ENCODE results near the gene GALNT14. TPM values are rescaled to one million over a fixed set of nuclear protein-coding genes. Genes with fewer than 3 reads are reported as not detected.

GALNT14 gene
- total and polyA plus RNA-seq, 2 of the 13 experiments (the other 11 are each of a cell fraction or from before 2014, with no cell fraction given): not detected

DNA sequence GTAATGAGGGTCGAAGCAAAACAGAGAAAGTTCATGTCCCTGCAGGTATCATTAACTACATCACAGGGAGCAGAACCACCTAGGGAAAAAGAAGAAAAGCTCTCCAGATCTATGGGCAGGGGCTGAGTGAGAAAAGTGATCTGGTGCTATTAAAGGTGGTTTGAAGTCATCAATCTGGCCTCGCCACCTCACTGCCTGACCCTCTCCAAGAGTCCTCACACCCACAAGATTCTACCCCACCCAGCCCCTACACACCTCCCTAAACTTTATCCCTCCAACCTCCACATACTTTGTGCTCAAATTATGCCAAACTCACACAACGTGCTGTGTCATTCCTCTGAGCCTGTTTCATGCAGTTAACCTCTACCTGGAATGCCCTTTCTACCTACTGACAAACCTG lies 2.2 kb downstream of the GALNT14 start:
- no TSS peak for BruUV-seq (replicated peaks)
- Histone ChIP-seq H3K79me2 (ENCODE audit: insufficient read depth, low read length) (no peaks in the 10 kb centered on the region), H3K9me3 (ENCODE audit: low read length) (no peaks in the 10 kb centered on the region), H3K27me3 (ENCODE audit: control insufficient read depth in 1 of 2, insufficient read depth in 2 of 2, low read length in 2 of 2) (peaks cover 3 to 55% of the 10 kb centered on the region in 2 experiments; a peak in 4 of 5 replicates), H4K20me1 (ENCODE audit: insufficient read depth, low read length) (no peaks in the 10 kb centered on the region), H3K36me3 (replicated peaks in 1 of 2; ENCODE audit: control insufficient read depth in 1 of 2, insufficient read depth in 2 of 2, low read length in 2 of 2) (no peaks in the 10 kb centered on the region), H3K9ac (ENCODE audit: insufficient read depth, low read depth, low read length) (no peak overlapping the region), H3K27ac (ENCODE audit: extremely low read length, insufficient read depth, low read length) (no peak overlapping the region), H3K4me2 (ENCODE audit: low read depth, low read length) (no peak overlapping the region), H3K4me1 (ENCODE audit: insufficient read depth, low read length) (no peaks in the 10 kb centered on the region), H2AFZ (ENCODE audit: low read length) (no peak overlapping the region), H3K4me3 (replicated peaks in 1 of 3; ENCODE audit: insufficient read depth in 1 of 3, low read depth in 2 of 3, low read length in 3 of 3) (no peak overlapping the region)
- ChIA-PET POLR2A (no interaction called here), CTCF (ENCODE audit: low intra/inter-chr PET ratio, low total read pairs) (no interaction called here)
- ATAC-seq: no peak
- intact Hi-C loops (cut with micrococcal nuclease; ENCODE audit: unreplicated experiment) (no loop called here), in situ Hi-C loops (cut with HindIII; ENCODE audit: extremely low pct_ligation_motif_present, low pct_unique_long_range_greater_than_20kb) (no loop called here)
- no peak for TF ChIP-seq ZNF101 (CRISPR knock-in tag; IDR thresholded peaks at IDR 0.05; ENCODE audit: borderline replicate concordance, low read depth)
- TF ChIP-seq ZNF468 (CRISPR knock-in tag; IDR thresholded peaks at IDR 0.05): no peak
- no peak for TF ChIP-seq NFE2L1 (CRISPR knock-in tag; IDR thresholded peaks at IDR 0.05; ENCODE audit: borderline replicate concordance)
- no peak for TF ChIP-seq ZFP36L1 (CRISPR knock-in tag; IDR thresholded peaks at IDR 0.05)
- no peak for TF ChIP-seq ZNF333 (CRISPR knock-in tag; IDR thresholded peaks at IDR 0.05; ENCODE audit: borderline replicate concordance)
- TF ChIP-seq ZFP62 (CRISPR knock-in tag; IDR thresholded peaks at IDR 0.05): no peak
- TF ChIP-seq CREM (IDR thresholded peaks at IDR 0.05): no peak
- no peak for TF ChIP-seq CREM (CRISPR knock-in tag; IDR thresholded peaks at IDR 0.05)
- TF ChIP-seq, protein P1, sequence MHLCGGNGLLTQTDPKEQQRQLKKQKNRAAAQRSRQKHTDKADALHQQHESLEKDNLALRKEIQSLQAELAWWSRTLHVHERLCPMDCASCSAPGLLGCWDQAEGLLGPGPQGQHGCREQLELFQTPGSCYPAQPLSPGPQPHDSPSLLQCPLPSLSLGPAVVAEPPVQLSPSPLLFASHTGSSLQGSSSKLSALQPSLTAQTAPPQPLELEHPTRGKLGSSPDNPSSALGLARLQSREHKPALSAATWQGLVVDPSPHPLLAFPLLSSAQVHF (CRISPR knock-in tag; IDR thresholded peaks at IDR 0.05): no peak
- TF ChIP-seq, protein P2, sequence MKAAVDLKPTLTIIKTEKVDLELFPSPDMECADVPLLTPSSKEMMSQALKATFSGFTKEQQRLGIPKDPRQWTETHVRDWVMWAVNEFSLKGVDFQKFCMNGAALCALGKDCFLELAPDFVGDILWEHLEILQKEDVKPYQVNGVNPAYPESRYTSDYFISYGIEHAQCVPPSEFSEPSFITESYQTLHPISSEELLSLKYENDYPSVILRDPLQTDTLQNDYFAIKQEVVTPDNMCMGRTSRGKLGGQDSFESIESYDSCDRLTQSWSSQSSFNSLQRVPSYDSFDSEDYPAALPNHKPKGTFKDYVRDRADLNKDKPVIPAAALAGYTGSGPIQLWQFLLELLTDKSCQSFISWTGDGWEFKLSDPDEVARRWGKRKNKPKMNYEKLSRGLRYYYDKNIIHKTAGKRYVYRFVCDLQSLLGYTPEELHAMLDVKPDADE (CRISPR knock-in tag; IDR thresholded peaks at IDR 0.05): no peak
- TF ChIP-seq, protein P3, sequence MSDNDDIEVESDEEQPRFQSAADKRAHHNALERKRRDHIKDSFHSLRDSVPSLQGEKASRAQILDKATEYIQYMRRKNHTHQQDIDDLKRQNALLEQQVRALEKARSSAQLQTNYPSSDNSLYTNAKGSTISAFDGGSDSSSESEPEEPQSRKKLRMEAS (IDR thresholded peaks at IDR 0.05): no peak
- TF ChIP-seq ZNF382 (CRISPR knock-in tag; IDR thresholded peaks at IDR 0.05; ENCODE audit: borderline replicate concordance): no peak
- no peak for TF ChIP-seq ZSCAN21 (CRISPR knock-in tag; IDR thresholded peaks at IDR 0.05; ENCODE audit: borderline replicate concordance)
- no peak for TF ChIP-seq ZNF773 (CRISPR knock-in tag; IDR thresholded peaks at IDR 0.05; ENCODE audit: borderline replicate concordance)
- TF ChIP-seq ZC3H4 (CRISPR knock-in tag; IDR thresholded peaks at IDR 0.05; ENCODE audit: borderline replicate concordance): no peak
- TF ChIP-seq SMARCC2 (IDR thresholded peaks at IDR 0.05): no peak
- no peak for TF ChIP-seq ZFY (CRISPR knock-in tag; IDR thresholded peaks at IDR 0.05)
- TF ChIP-seq ZC3H13 (CRISPR knock-in tag; IDR thresholded peaks at IDR 0.05): no peak
- TF ChIP-seq, protein P4, sequence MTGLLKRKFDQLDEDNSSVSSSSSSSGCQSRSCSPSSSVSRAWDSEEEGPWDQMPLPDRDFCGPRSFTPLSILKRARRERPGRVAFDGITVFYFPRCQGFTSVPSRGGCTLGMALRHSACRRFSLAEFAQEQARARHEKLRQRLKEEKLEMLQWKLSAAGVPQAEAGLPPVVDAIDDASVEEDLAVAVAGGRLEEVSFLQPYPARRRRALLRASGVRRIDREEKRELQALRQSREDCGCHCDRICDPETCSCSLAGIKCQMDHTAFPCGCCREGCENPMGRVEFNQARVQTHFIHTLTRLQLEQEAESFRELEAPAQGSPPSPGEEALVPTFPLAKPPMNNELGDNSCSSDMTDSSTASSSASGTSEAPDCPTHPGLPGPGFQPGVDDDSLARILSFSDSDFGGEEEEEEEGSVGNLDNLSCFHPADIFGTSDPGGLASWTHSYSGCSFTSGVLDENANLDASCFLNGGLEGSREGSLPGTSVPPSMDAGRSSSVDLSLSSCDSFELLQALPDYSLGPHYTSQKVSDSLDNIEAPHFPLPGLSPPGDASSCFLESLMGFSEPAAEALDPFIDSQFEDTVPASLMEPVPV (CRISPR knock-in tag; IDR thresholded peaks at IDR 0.05): no peak
- TF ChIP-seq RXRA (CRISPR knock-in tag; IDR thresholded peaks at IDR 0.05): no peak
- 3% methylated on average over 3 of the region's 3 CpGs for WGBS (ENCODE audit: low lambda C conversion rate)
- FAIRE-seq: no peak
- no peak for DNase-seq (ENCODE audit: low spot score)
